HepG2 (cell line): ENCODE results near the gene IP6K3. TPM values are rescaled to one million over a fixed set of nuclear protein-coding genes. Genes with fewer than 3 reads are reported as not detected.

Experiments used
- CBX2 ChIP-seq, 2 experiments: fragments of 200-600 bp in 1 of 2; sonication (generic); formaldehyde crosslinking in 1 of 2; IDR thresholded peaks; 2 replicates each; pipeline versions ENCODE4 v1.7.0 to v1.8.1; 2018 to 2022; ENCODE audit warnings: low read depth in 2 of 2, low read length in 1 of 2, mild to moderate bottlenecking in 1 of 2, missing genetic modification reagents in 1 of 2
- ELF3 ChIP-seq: IDR thresholded peaks from 2 replicates; pipeline ENCODE4 v1.6.1; 2016; ENCODE audit warnings: missing genetic modification reagents, missing compliant biosample characterization
- FOXA3 ChIP-seq: IDR thresholded peaks from 2 replicates; pipeline ENCODE4 v1.6.1; 2016; ENCODE audit warnings: missing genetic modification reagents, missing compliant biosample characterization
- FOXO1 ChIP-seq: sonication (generic); formaldehyde crosslinking; IDR thresholded peaks from 2 replicates; pipeline ENCODE4 v1.4.0; 2020; ENCODE audit warnings: missing genetic modification reagents
- IRF2 ChIP-seq: IDR thresholded peaks from 2 replicates; pipeline ENCODE4 v1.6.1; 2018; ENCODE audit warnings: missing genetic modification reagents, missing compliant biosample characterization
- MAFG ChIP-seq: sonication (generic); formaldehyde crosslinking; IDR thresholded peaks from 2 replicates; pipeline ENCODE4 v1.5.1; 2020; ENCODE audit warnings: mild to moderate bottlenecking, missing genetic modification reagents
- NFKB2 ChIP-seq: sonication (generic); formaldehyde crosslinking; IDR thresholded peaks from 2 replicates; pipeline ENCODE4 v1.4.0; 2020; ENCODE audit warnings: missing genetic modification reagents, borderline replicate concordance
- NR2F6 ChIP-seq, 2 experiments: IDR thresholded peaks; 2 replicates each; pipeline ENCODE4 v1.6.1; 2016; ENCODE audit warnings: antibody characterized with exemption in 1 of 2, mild to moderate bottlenecking in 1 of 2
- RARA ChIP-seq: IDR thresholded peaks from 2 replicates; pipeline ENCODE4 v1.6.1; 2016; ENCODE audit warnings: missing genetic modification reagents, missing compliant biosample characterization
- SNAI1 ChIP-seq: sonication (generic); formaldehyde crosslinking; IDR thresholded peaks from 2 replicates; pipeline ENCODE4 v1.5.0; 2020; ENCODE audit warnings: mild to moderate bottlenecking, missing genetic modification reagents, borderline replicate concordance
- TCF7L2 ChIP-seq: IDR thresholded peaks from 2 replicates; pipeline ENCODE4 v1.6.1; 2011; ENCODE audit warnings: mild to moderate bottlenecking, low read depth, low read length, moderate library complexity
- WIZ ChIP-seq: sonication (generic); formaldehyde crosslinking; IDR thresholded peaks from 2 replicates; pipeline ENCODE4 v1.5.1; 2020; ENCODE audit warnings: mild to moderate bottlenecking, missing genetic modification reagents
- ZIK1 ChIP-seq: sonication (generic); formaldehyde crosslinking; IDR thresholded peaks from 2 replicates; pipeline ENCODE4 v1.5.0; 2020; ENCODE audit warnings: mild to moderate bottlenecking, low read depth, missing genetic modification reagents, borderline replicate concordance
- ZMYM3 ChIP-seq: sonication (generic); formaldehyde crosslinking; IDR thresholded peaks from 2 replicates; pipeline ENCODE4 v1.5.1; 2020; ENCODE audit warnings: mild to moderate bottlenecking, missing genetic modification reagents
- ZNF138 ChIP-seq: sonication (generic); formaldehyde crosslinking; IDR thresholded peaks from 2 replicates; pipeline ENCODE4 v1.5.0; 2020; ENCODE audit warnings: mild to moderate bottlenecking, low read depth, missing genetic modification reagents
- ZNF724P ChIP-seq: sonication (generic); formaldehyde crosslinking; IDR thresholded peaks from 2 replicates; pipeline ENCODE4 v1.8.0; 2022; ENCODE audit warnings: missing genetic modification reagents, borderline replicate concordance
- ZNF780A ChIP-seq: sonication (generic); formaldehyde crosslinking; IDR thresholded peaks from 2 replicates; pipeline ENCODE4 v1.8.0; 2022; ENCODE audit warnings: mild to moderate bottlenecking, missing genetic modification reagents, moderate library complexity
- ZNF883 ChIP-seq: sonication (generic); formaldehyde crosslinking; IDR thresholded peaks from 2 replicates; pipeline ENCODE4 v1.5.1; 2020; ENCODE audit warnings: mild to moderate bottlenecking, missing genetic modification reagents; ENCODE audit errors: not compliant biosample characterization
- polyA plus RNA-seq, 8 experiments: library from polyadenylated mRNA; depleted of rRNA in 3 of 8; stranded (reverse) in 7 of 8; unstranded in 1 of 8; fragments of >200 nt; fragmentation: Illumina TruSeq in 4 of 8; extraction: Trizol in 4 of 8; gene quantifications; 2 replicates each; pipeline versions ENCODE4 v1.2.1 to v1.2.3, GENCODE V29; 2011 to 2016; ENCODE audit warnings: low read depth in 4 of 8, missing spikeins in 1 of 8, mixed read lengths in 1 of 8; ENCODE audit not compliant: insufficient read depth in 1 of 8
- total RNA-seq, 5 experiments: library from RNA; depleted of rRNA; stranded (reverse); fragments of >200 nt; fragmentation: Illumina TruSeq; extraction: Trizol; gene quantifications; 2 replicates each; pipeline ENCODE4 v1.2.3, GENCODE V29; 2016; ENCODE audit warnings: low read depth in 1 of 5
- TF ChIP-seq, protein P1 (sequence below): sonication (generic); formaldehyde crosslinking; IDR thresholded peaks from 2 replicates; pipeline ENCODE4 v1.4.0; 2020; ENCODE audit warnings: missing genetic modification reagents
- TF ChIP-seq, protein P2 (sequence below): sonication (generic); formaldehyde crosslinking; conservative IDR thresholded peaks from 2 replicates; pipeline ENCODE4 v1.4.0; 2020; ENCODE audit warnings: missing genetic modification reagents
- TF ChIP-seq, protein P3 (sequence below): sonication (generic); formaldehyde crosslinking; IDR thresholded peaks from 2 replicates; pipeline ENCODE4 v1.8.0; 2022; ENCODE audit warnings: mild to moderate bottlenecking, missing genetic modification reagents
- TF ChIP-seq, protein P4 (sequence below): sonication (generic); formaldehyde crosslinking; IDR thresholded peaks from 2 replicates; pipeline ENCODE4 v1.5.1; 2020; ENCODE audit warnings: missing genetic modification reagents, mild to moderate bottlenecking, borderline replicate concordance

The IP6K3 gene
- total and polyA plus RNA-seq, 2 of the 13 experiments (the other 11 are each of a cell fraction or from before 2014, with no cell fraction given): 0.11 to 0.18 TPM

DNA sequence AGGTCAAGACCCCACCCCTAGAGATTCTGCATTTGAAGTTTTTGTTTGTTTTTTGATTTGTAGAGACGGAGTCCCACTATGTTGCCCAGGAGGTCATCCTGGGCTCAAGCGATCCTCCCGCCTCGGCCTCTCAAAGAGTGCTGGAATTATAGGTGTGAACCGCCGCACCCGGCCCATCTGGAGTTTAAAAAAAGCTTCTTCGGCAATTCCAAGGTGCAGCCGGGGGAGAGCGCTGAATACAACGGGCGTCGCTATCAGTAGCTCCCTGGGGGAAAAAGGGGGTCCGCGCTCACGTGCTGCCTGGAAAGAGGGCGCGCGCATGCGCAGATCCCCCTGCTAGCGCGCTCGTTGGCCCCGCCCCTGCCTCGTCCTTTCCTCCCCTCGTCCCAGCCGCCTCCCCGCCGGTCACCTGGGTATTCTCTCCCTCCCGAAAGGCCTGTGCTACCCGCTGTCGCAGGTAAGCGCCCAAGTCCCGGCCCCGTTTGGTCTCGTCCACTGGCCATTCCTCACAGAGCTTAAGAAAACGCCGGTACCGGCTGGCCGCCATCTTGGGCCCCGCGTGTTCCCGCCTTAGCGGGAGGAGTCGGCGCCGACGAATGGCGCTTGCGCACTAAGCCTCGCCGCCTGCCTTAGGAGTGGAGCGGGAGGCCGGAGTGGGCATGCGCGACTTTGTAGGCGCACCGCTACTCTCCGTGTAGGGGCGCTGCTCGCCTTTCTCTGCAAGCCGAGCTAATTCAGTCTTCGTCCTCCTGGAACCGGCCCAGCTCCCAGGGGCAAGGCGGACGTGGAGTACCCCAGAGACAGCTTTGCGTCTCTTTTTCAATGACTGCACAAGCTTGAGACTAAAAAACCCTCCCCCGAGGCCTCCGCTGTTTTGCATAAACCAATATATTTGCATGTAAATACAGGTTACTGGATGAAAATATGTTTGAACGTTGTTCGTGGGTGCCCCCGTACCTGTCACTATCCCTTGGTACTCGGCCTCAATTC lies 35.3 kb downstream of the IP6K3 start, which contains the start of gene UQCC2 (continued):
- peak; percentile 57 for TF ChIP-seq ELF3 (CRISPR knock-in tag)
- TF ChIP-seq WIZ (CRISPR knock-in tag): peak; percentile 24; the same call in 1 of the 2 replicates
- no peak for TF ChIP-seq ZNF780A
- TF ChIP-seq MAFG (CRISPR knock-in tag): no peak
- TF ChIP-seq NFKB2: peak; percentile 95
- TF ChIP-seq ZNF138 (CRISPR knock-in tag): peak; percentile 92
- TF ChIP-seq, protein P1, sequence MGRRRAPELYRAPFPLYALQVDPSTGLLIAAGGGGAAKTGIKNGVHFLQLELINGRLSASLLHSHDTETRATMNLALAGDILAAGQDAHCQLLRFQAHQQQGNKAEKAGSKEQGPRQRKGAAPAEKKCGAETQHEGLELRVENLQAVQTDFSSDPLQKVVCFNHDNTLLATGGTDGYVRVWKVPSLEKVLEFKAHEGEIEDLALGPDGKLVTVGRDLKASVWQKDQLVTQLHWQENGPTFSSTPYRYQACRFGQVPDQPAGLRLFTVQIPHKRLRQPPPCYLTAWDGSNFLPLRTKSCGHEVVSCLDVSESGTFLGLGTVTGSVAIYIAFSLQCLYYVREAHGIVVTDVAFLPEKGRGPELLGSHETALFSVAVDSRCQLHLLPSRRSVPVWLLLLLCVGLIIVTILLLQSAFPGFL: no peak
- peak; percentile 98 for TF ChIP-seq ZNF883
- no peak; the same call in 1 of the 2 replicates for TF ChIP-seq NR2F6 (IDR thresholded peaks at IDR 0.05)
- TF ChIP-seq NR2F6 (CRISPR knock-in tag; IDR thresholded peaks at IDR 0.05): peak; percentile 65; the same call in 1 of the 2 replicates
- no peak; the same call in 1 of the 2 replicates for TF ChIP-seq ZIK1 (CRISPR knock-in tag)
- TF ChIP-seq FOXA3 (CRISPR knock-in tag): no peak
- TF ChIP-seq IRF2: peak; percentile 51; the same call in 1 of the 2 replicates
- peak; percentile 36; the same call in 1 of the 2 replicates for TF ChIP-seq ZMYM3 (CRISPR knock-in tag)
- TF ChIP-seq ZNF724P (CRISPR knock-in tag): peak; percentile 96
- peak; percentile 93; the same call in 1 of the 2 replicates for TF ChIP-seq SNAI1
- no peak; the same call in none of the 2 replicates for TF ChIP-seq RARA (CRISPR knock-in tag)
- no peak for TF ChIP-seq CBX2 (IDR thresholded peaks at IDR 0.05; ENCODE audit: low read depth, low read length)
- peak; percentile 62 for TF ChIP-seq CBX2 (CRISPR knock-in tag; IDR thresholded peaks at IDR 0.05; ENCODE audit: low read depth)
- peak; percentile 32; the same call in 1 of the 2 replicates for TF ChIP-seq FOXO1 (CRISPR knock-in tag)
- TF ChIP-seq, protein P2, sequence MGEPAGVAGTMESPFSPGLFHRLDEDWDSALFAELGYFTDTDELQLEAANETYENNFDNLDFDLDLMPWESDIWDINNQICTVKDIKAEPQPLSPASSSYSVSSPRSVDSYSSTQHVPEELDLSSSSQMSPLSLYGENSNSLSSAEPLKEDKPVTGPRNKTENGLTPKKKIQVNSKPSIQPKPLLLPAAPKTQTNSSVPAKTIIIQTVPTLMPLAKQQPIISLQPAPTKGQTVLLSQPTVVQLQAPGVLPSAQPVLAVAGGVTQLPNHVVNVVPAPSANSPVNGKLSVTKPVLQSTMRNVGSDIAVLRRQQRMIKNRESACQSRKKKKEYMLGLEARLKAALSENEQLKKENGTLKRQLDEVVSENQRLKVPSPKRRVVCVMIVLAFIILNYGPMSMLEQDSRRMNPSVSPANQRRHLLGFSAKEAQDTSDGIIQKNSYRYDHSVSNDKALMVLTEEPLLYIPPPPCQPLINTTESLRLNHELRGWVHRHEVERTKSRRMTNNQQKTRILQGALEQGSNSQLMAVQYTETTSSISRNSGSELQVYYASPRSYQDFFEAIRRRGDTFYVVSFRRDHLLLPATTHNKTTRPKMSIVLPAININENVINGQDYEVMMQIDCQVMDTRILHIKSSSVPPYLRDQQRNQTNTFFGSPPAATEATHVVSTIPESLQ: no peak
- TF ChIP-seq, protein P3, sequence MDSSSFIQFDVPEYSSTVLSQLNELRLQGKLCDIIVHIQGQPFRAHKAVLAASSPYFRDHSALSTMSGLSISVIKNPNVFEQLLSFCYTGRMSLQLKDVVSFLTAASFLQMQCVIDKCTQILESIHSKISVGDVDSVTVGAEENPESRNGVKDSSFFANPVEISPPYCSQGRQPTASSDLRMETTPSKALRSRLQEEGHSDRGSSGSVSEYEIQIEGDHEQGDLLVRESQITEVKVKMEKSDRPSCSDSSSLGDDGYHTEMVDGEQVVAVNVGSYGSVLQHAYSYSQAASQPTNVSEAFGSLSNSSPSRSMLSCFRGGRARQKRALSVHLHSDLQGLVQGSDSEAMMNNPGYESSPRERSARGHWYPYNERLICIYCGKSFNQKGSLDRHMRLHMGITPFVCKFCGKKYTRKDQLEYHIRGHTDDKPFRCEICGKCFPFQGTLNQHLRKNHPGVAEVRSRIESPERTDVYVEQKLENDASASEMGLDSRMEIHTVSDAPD (CRISPR knock-in tag): peak; percentile 76; the same call in 1 of the 2 replicates
- no peak for TF ChIP-seq TCF7L2
- TF ChIP-seq, protein P4, sequence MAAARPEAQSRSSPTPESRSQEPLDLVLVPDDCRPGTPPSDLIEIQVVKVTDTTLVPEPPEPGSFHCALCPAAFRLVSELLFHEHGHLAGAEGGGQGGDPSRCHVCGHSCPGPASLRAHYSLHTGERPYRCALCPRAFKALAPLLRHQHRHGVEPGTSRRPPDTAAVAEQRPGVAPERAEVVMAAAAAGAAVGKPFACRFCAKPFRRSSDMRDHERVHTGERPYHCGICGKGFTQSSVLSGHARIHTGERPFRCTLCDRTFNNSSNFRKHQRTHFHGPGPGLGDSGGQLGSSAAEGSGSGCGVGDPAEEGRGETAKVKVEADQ (CRISPR knock-in tag): peak; percentile 94
